Astrocyte of the cerebellum (primary cell): ENCODE measurements around the gene CIB1.

ENCODE experiments used
- DNase-seq: peaks from one replicate; pipeline ENCODE4 v3.0.0-alpha.2; 2011; ENCODE audit warnings: low read depth
- H3K4me3 ChIP-seq: 2 replicates; pipeline ENCODE4 v1.5.1; 2011; ENCODE audit warnings: mild to moderate bottlenecking, low read depth, low read length, moderate library complexity
- CTCF ChIP-seq: IDR thresholded peaks from 2 replicates; pipeline ENCODE4 v1.5.1; 2012; ENCODE audit warnings: low read length, low read depth, moderate library complexity, mild to moderate bottlenecking; ENCODE audit errors: missing control alignments
- in situ Hi-C: cut with HindIII; loops from 2 replicates; pipeline ENCODE4 v1.10.0; 2017; ENCODE audit warnings: low sequenced_read_pairs

Gene CIB1

GRCh38 chr15:90239371-90239770, 5.6 kb upstream of the CIB1 start:
- no peak overlapping the region for H3K4me3 ChIP-seq
- in situ Hi-C loops, result no loop called here
- no peak for DNase-seq
- no peak for TF ChIP-seq CTCF

- peak within 1 kb of the TSS; percentile 88 for H3K4me3 ChIP-seq
- in situ Hi-C loops, result no loop called here
- DNase-seq, result no peak
- TF ChIP-seq CTCF, result no peak
These were observed 601 bp upstream of the CIB1 start, which contains the start of gene GDPGP1 for GRCh38 chr15:90234096-90234988. Gene GDPGP1 (plus strand): TSS chr15:90234209. CDS start chr15:90240909, 6,700 bp downstream.

GRCh38 chr15:90232941-90233386, 777 bp downstream of the CIB1 start:
- in situ Hi-C loops, result no loop called here
- peak overlapping the region; percentile 88 for H3K4me3 ChIP-seq
- no peak for DNase-seq
- TF ChIP-seq CTCF, result no peak

GRCh38 chr15:90232196-90232595, 1.5 kb downstream of the CIB1 start:
- no peak for DNase-seq
- no peak for TF ChIP-seq CTCF
- in situ Hi-C loops, result no loop called here
- no peak overlapping the region for H3K4me3 ChIP-seq

- TF ChIP-seq CTCF, result no peak
- no peak overlapping the region for H3K4me3 ChIP-seq
- in situ Hi-C loops, result no loop called here
- no peak for DNase-seq
These were observed 2.4 kb downstream of the CIB1 start for GRCh38 chr15:90231028-90232017.

GRCh38 chr15:90230610-90231009, 3.1 kb downstream of the CIB1 start:
- H3K4me3 ChIP-seq, result no peak overlapping the region
- in situ Hi-C loops, result no loop called here
- no peak for TF ChIP-seq CTCF
- DNase-seq, result no peak
